ENCODE results near the gene RAET1G. TPM values are rescaled to one million over a fixed set of nuclear protein-coding genes. Genes with fewer than 3 reads are reported as not detected.
"Not testable (repeated sequence)": the region's sequence is repeated elsewhere in the genome, so short reads cannot be mapped to it uniquely, and the experiment has no call there.

Gene RAET1G
- not detected in 2 replicates for total RNA-seq

GRCh38 chr6:149922642-149923326 is at the start of gene RAET1G:
TSS of gene RAET1G (minus strand) at chr6:149923121. CDS start at chr6:149923010, 111 bp downstream.
- intact Hi-C loops (cut with micrococcal nuclease) = loop anchor here (1.0 kb wide), 2 partner anchors 58 to 356 kb away; partner anchors contain the start of genes GINM1 and LRP11

GRCh38 chr6:149969635-149970034 is 46.7 kb upstream of the RAET1G start:
- intact Hi-C loops (cut with micrococcal nuclease) = no loop called here

- intact Hi-C loops (cut with micrococcal nuclease) = not testable (repeated sequence)
These were observed 46.0 kb upstream of the RAET1G start for GRCh38 chr6:149968909-149969308.

GRCh38 chr6:149967999-149968398 is 45.1 kb upstream of the RAET1G start:
- intact Hi-C loops (cut with micrococcal nuclease) = not testable (repeated sequence)

- intact Hi-C loops (cut with micrococcal nuclease) = no loop called here
These were observed 44.7 kb upstream of the RAET1G start for GRCh38 chr6:149967591-149967990.

GRCh38 chr6:149966319-149966718 is 43.4 kb upstream of the RAET1G start:
- intact Hi-C loops (cut with micrococcal nuclease) = not testable (repeated sequence)

GRCh38 chr6:149965194-149966020 is 42.5 kb upstream of the RAET1G start:
- intact Hi-C loops (cut with micrococcal nuclease) = no loop called here

GRCh38 chr6:149964308-149965193 is 41.6 kb upstream of the RAET1G start:
- intact Hi-C loops (cut with micrococcal nuclease) = loop anchor here (5.0 kb wide), 1 partner anchor 37 kb away; no protein-coding TSS in a partner anchor

GRCh38 chr6:149963462-149964307 is 40.8 kb upstream of the RAET1G start, which contains the start of gene ULBP1:
TSS of gene ULBP1 (plus strand) at chr6:149963943. CDS start at chr6:149964050, 107 bp downstream.
- intact Hi-C loops (cut with micrococcal nuclease) = loop anchor here (1.0 to 5.0 kb wide), 4 partner anchors 21 to 41 kb away; partner anchors contain the start of gene ULBP2

- intact Hi-C loops (cut with micrococcal nuclease) = loop anchor here (1.0 to 5.0 kb wide), 4 partner anchors 21 to 41 kb away; partner anchors contain the start of gene ULBP2
These were observed 40.2 kb upstream of the RAET1G start for GRCh38 chr6:149963212-149963461.

GRCh38 chr6:149962461-149963211 is 39.7 kb upstream of the RAET1G start:
- intact Hi-C loops (cut with micrococcal nuclease) = loop anchor here (1.0 to 5.0 kb wide), 4 partner anchors 20 to 42 kb away; partner anchors contain the start of gene ULBP2

- intact Hi-C loops (cut with micrococcal nuclease) = loop anchor here (2.0 to 5.0 kb wide), 2 partner anchors 29 to 35 kb away; no protein-coding TSS in a partner anchor
These were observed 39.0 kb upstream of the RAET1G start for GRCh38 chr6:149961728-149962425.

GRCh38 chr6:149960488-149960887 is 37.6 kb upstream of the RAET1G start:
- intact Hi-C loops (cut with micrococcal nuclease) = loop anchor here (5.0 kb wide), 1 partner anchor 33 kb away; no protein-coding TSS in a partner anchor

- intact Hi-C loops (cut with micrococcal nuclease) = loop anchor here (5.0 kb wide), 1 partner anchor 33 kb away; no protein-coding TSS in a partner anchor
These were observed 36.9 kb upstream of the RAET1G start for GRCh38 chr6:149959806-149960205.

GRCh38 chr6:149958124-149958523 is 35.2 kb upstream of the RAET1G start:
- intact Hi-C loops (cut with micrococcal nuclease) = not testable (repeated sequence)

- intact Hi-C loops (cut with micrococcal nuclease) = not testable (repeated sequence)
These were observed 32.9 kb upstream of the RAET1G start for GRCh38 chr6:149955654-149956317.

GRCh38 chr6:149954984-149955653 is 32.2 kb upstream of the RAET1G start:
- intact Hi-C loops (cut with micrococcal nuclease) = not testable (repeated sequence)

Measured in T-helper 2 cell treated with Interferon-gamma antibody and Interleukin-4, amounts not matched to agents 100 ng/mL and 5 ng/mL, for 36 hours (primary cell).